NCI-H1105 (cell line): ENCODE results near the gene RASL10A.
A peak's percentile ranks its signal among the peaks of the same experiment; 100 is the strongest.

ENCODE experiments used
- DNase-seq: peaks from one replicate; lab custom pipeline; 2025; lab: John Stamatoyannopoulos, UW

RASL10A gene

GRCh38 chr22:29268511-29269229 lies 46.8 kb downstream of the RASL10A start:
- DNase-seq: peak; percentile 14

GRCh38 chr22:29267858-29268510 lies 47.5 kb downstream of the RASL10A start, which contains the start of the genes EWSR1 and RHBDD3:
Gene EWSR1, plus strand, starts transcription at chr22:29268268. Its CDS starts 69 bp downstream, at chr22:29268337.
Gene RHBDD3, minus strand, starts transcription at chr22:29267981. Its CDS starts 2,355 bp downstream, at chr22:29265626.
- peak; percentile 83 for DNase-seq

GRCh38 chr22:29267462-29267857 lies 48.0 kb downstream of the RASL10A start:
- DNase-seq: no peak

GRCh38 chr22:29266564-29267461 lies 48.7 kb downstream of the RASL10A start:
- no peak for DNase-seq

- DNase-seq: no peak
Observed at GRCh38 chr22:29265929-29266328, 49.6 kb downstream of the RASL10A start.

- DNase-seq: no peak
Observed at GRCh38 chr22:29265305-29265704, 50.2 kb downstream of the RASL10A start.

GRCh38 chr22:29263791-29264276 lies 51.7 kb downstream of the RASL10A start:
- DNase-seq: no peak
